ENCODE measurements around the gene C5orf47. TPM values are rescaled to one million over a fixed set of nuclear protein-coding genes. Genes with fewer than 3 reads are reported as not detected.

Gene C5orf47
- polyA plus RNA-seq, 1 of the 3 experiments (the other 2 are of a cell fraction): not detected

- TF ChIP-seq ZBTB33 (IDR thresholded peaks at IDR 0.05; ENCODE audit: borderline replicate concordance, low read depth): no peak
- TF ChIP-seq USF1 (IDR thresholded peaks at IDR 0.05; ENCODE audit: borderline replicate concordance, low read depth): no peak
- no peak for TF ChIP-seq ELF1 (IDR thresholded peaks at IDR 0.05)
- TF ChIP-seq USF2 (IDR thresholded peaks at IDR 0.05; ENCODE audit: borderline replicate concordance, low read depth, low read length): no peak
- no peak for TF ChIP-seq SIN3A (IDR thresholded peaks at IDR 0.05; ENCODE audit: borderline replicate concordance, low read depth, low read length)
- no peak for TF ChIP-seq YY1 (IDR thresholded peaks at IDR 0.05; ENCODE audit: low read depth)
- TF ChIP-seq FOXJ3 (CRISPR knock-in tag; IDR thresholded peaks at IDR 0.05): no peak
These were observed 27.6 kb upstream of the C5orf47 start (continued) for GRCh38 chr5:173961418-173961817.

- H3K9ac ChIP-seq: no peak overlapping the region
- no peak overlapping the region for H3K4me3 ChIP-seq (ENCODE audit: low read depth in 2 of 2, low read length in 1 of 2)
- peaks cover 12 to 26% of the 10 kb centered on the region in 2 experiments for H3K36me3 ChIP-seq (replicated peaks in 1 of 2; ENCODE audit: control insufficient read depth in 1 of 2, insufficient read depth in 2 of 2, low read length in 1 of 2)
- WGBS (ENCODE audit: low lambda C conversion rate): 90% methylated on average over 3 of the region's 3 CpGs
- H2AFZ ChIP-seq (ENCODE audit: low read depth): no peak overlapping the region
- no peak for DNase-seq
- H3K9me3 ChIP-seq: no peaks in the 10 kb centered on the region
- no peaks in the 10 kb centered on the region for H3K79me2 ChIP-seq (ENCODE audit: insufficient read depth)
- H3K27ac ChIP-seq (ENCODE audit: low read depth in 2 of 2, low read length in 1 of 2): peak overlapping the region; percentile 62 to 76; a peak in 2 of 4 replicates
- no peaks in the 10 kb centered on the region for H3K9me2 ChIP-seq
- H3K27me3 ChIP-seq (ENCODE audit: insufficient read depth): no peaks in the 10 kb centered on the region
- no peaks in the 10 kb centered on the region for H4K20me1 ChIP-seq (ENCODE audit: insufficient read depth)
- H3K4me2 ChIP-seq: no peak overlapping the region
- TF ChIP-seq REST (IDR thresholded peaks at IDR 0.05; ENCODE audit: low read depth, low read length): no peak
- no peak for TF ChIP-seq MXI1 (IDR thresholded peaks at IDR 0.05; ENCODE audit: low read depth, low read length)
- no peak for TF ChIP-seq RXRA (IDR thresholded peaks at IDR 0.05; ENCODE audit: borderline replicate concordance, low read depth)
- no peak for TF ChIP-seq FOXM1 (IDR thresholded peaks at IDR 0.05; ENCODE audit: low read depth)
- no peak for TF ChIP-seq MEF2A (IDR thresholded peaks at IDR 0.05; ENCODE audit: borderline replicate concordance, low read depth)
- TF ChIP-seq ZBTB33 (IDR thresholded peaks at IDR 0.05; ENCODE audit: borderline replicate concordance, low read depth): no peak
- no peak for TF ChIP-seq PBX3 (IDR thresholded peaks at IDR 0.05)
- no peak for TF ChIP-seq SMC3 (IDR thresholded peaks at IDR 0.05; ENCODE audit: low read depth, low read length)
- no peak for TF ChIP-seq FOSL2 (IDR thresholded peaks at IDR 0.05; ENCODE audit: borderline replicate concordance, low read depth)
- no peak for TF ChIP-seq GABPA (IDR thresholded peaks at IDR 0.05; ENCODE audit: low read depth)
- no peak for TF ChIP-seq EZH2phosphoT487 (IDR thresholded peaks at IDR 0.05; ENCODE audit: borderline replicate concordance, low read depth)
- CTCF ChIA-PET: interaction anchor here (0.7 to 4.0 kb wide), 11 partner anchors 8 to 347 kb away, joined by 3 to 26 read pairs (median 4); partner anchors contain the start of gene BOD1
- peaks cover 4 to 5% of the 10 kb centered on the region in 2 experiments; a peak in 2 of 4 replicates for H3K4me1 ChIP-seq (ENCODE audit: control insufficient read depth in 1 of 2, insufficient read depth in 2 of 2, low read depth in 1 of 2, low read length in 1 of 2)
- H3F3A ChIP-seq (replicated peaks; ENCODE audit: insufficient read depth): peaks cover 12% of the 10 kb centered on the region
- POLR2A ChIA-PET: interaction anchor here (1.1 to 1.8 kb wide), 5 partner anchors 26 to 185 kb away, joined by 3 to 4 read pairs (median 3); partner anchors contain the start of gene CPEB4
These were observed 26.5 kb upstream of the C5orf47 start for GRCh38 chr5:173962436-173962972.
